Activated T-cell treated with anti-CD3 and anti-CD28 coated beads, Interleukin-2, amount 50 U/mL, for 4 hours (primary cell): ENCODE results near the gene KRT35. TPM values are rescaled to one million over a fixed set of nuclear protein-coding genes. Genes with fewer than 3 reads are reported as not detected.

Experiments used
- ATAC-seq, 2 donors: fragments of 200-7000 bp; cut with Tn5 transposase; one replicate each; pipeline ENCODE4 v1.10.0; 2021
- DNase-seq: peaks from one replicate; pipeline ENCODE4 v3.0.0-alpha.2; 2020
- H3K27me3 Mint-ChIP-seq: one replicate; pipeline ENCODE4 v1.8.0; 2021; ENCODE audit warnings: low read depth, mixed read lengths
- H3K36me3 Mint-ChIP-seq: one replicate; pipeline ENCODE4 v1.8.0; 2022; ENCODE audit warnings: mixed read lengths; ENCODE audit not compliant: insufficient read depth
- H3K4me1 Mint-ChIP-seq: one replicate; pipeline ENCODE4 v1.8.0; 2021; ENCODE audit warnings: low read depth, mixed read lengths
- H3K4me3 Mint-ChIP-seq: one replicate; pipeline ENCODE4 v1.8.0; 2021; ENCODE audit warnings: mild to moderate bottlenecking, moderate library complexity, mixed read lengths
- H3K9me3 Mint-ChIP-seq: one replicate; pipeline ENCODE4 v1.8.0; 2021; ENCODE audit warnings: mixed read lengths
- total RNA-seq, 3 donors: library from RNA; stranded (reverse); gene quantifications; one replicate each; pipeline ENCODE4 v1.2.1, GENCODE V29; 2021

The KRT35 gene
- total RNA-seq, 3 donors from 2014 or later = not detected

- no peak for DNase-seq
- Mint-ChIP-seq H3K9me3 (peaks cover 8% of the 10 kb centered on the region), H3K4me3 (no peak overlapping the region), H3K4me1 (no peaks in the 10 kb centered on the region), H3K27me3 (peaks cover 2% of the 10 kb centered on the region), H3K36me3 (no peaks in the 10 kb centered on the region)
- no peak for ATAC-seq
These were observed 16.8 kb downstream of the KRT35 start for GRCh38 chr17:41464173-41464572.

- Mint-ChIP-seq H3K9me3 (peaks cover 8% of the 10 kb centered on the region), H3K4me3 (no peak overlapping the region), H3K4me1 (no peaks in the 10 kb centered on the region), H3K36me3 (no peaks in the 10 kb centered on the region), H3K27me3 (peaks cover 2% of the 10 kb centered on the region)
- ATAC-seq = no peak
- DNase-seq = no peak
These were observed 17.2 kb downstream of the KRT35 start for GRCh38 chr17:41463746-41464145.

- Mint-ChIP-seq H3K27me3 (no peaks in the 10 kb centered on the region), H3K4me3 (no peak overlapping the region), H3K36me3 (no peaks in the 10 kb centered on the region), H3K4me1 (no peaks in the 10 kb centered on the region), H3K9me3 (peaks cover 1% of the 10 kb centered on the region)
- ATAC-seq (no peak), DNase-seq (no peak)
These were observed 18.2 kb downstream of the KRT35 start for GRCh38 chr17:41462705-41463104.

GRCh38 chr17:41457676-41458075 is 23.3 kb downstream of the KRT35 start:
- no peak for DNase-seq
- H3K9me3 Mint-ChIP-seq = no peaks in the 10 kb centered on the region
- no peaks in the 10 kb centered on the region for H3K4me1 Mint-ChIP-seq
- no peak overlapping the region for H3K4me3 Mint-ChIP-seq
- ATAC-seq = no peak
- H3K36me3 Mint-ChIP-seq = no peaks in the 10 kb centered on the region
- no peaks in the 10 kb centered on the region for H3K27me3 Mint-ChIP-seq

GRCh38 chr17:41456204-41456603 is 24.7 kb downstream of the KRT35 start:
- DNase-seq (no peak), ATAC-seq (no peak)
- Mint-ChIP-seq H3K36me3 (no peaks in the 10 kb centered on the region), H3K4me3 (no peak overlapping the region), H3K9me3 (no peaks in the 10 kb centered on the region), H3K27me3 (peaks cover 3% of the 10 kb centered on the region), H3K4me1 (no peaks in the 10 kb centered on the region)

- Mint-ChIP-seq H3K4me3 (no peak overlapping the region), H3K4me1 (no peaks in the 10 kb centered on the region), H3K9me3 (no peaks in the 10 kb centered on the region), H3K27me3 (peaks cover 5% of the 10 kb centered on the region), H3K36me3 (no peaks in the 10 kb centered on the region)
- DNase-seq = no peak
- no peak for ATAC-seq
These were observed 25.7 kb downstream of the KRT35 start for GRCh38 chr17:41455236-41455635.

GRCh38 chr17:41453066-41453465 is 27.9 kb downstream of the KRT35 start:
- ATAC-seq (no peak), DNase-seq (no peak)
- peaks cover 5% of the 10 kb centered on the region for H3K27me3 Mint-ChIP-seq
- H3K9me3 Mint-ChIP-seq = no peaks in the 10 kb centered on the region
- H3K4me1 Mint-ChIP-seq = no peaks in the 10 kb centered on the region
- H3K4me3 Mint-ChIP-seq = no peak overlapping the region
- no peaks in the 10 kb centered on the region for H3K36me3 Mint-ChIP-seq

- H3K9me3 Mint-ChIP-seq = no peaks in the 10 kb centered on the region
- no peaks in the 10 kb centered on the region for H3K36me3 Mint-ChIP-seq
- H3K27me3 Mint-ChIP-seq = peaks cover 5% of the 10 kb centered on the region
- no peak overlapping the region for H3K4me3 Mint-ChIP-seq
- no peak for DNase-seq
- no peaks in the 10 kb centered on the region for H3K4me1 Mint-ChIP-seq
- ATAC-seq = no peak
These were observed 28.7 kb downstream of the KRT35 start for GRCh38 chr17:41452281-41452680.

- H3K4me1 Mint-ChIP-seq = no peaks in the 10 kb centered on the region
- no peaks in the 10 kb centered on the region for H3K9me3 Mint-ChIP-seq
- no peak for DNase-seq
These were observed 29.7 kb downstream of the KRT35 start for GRCh38 chr17:41451154-41451728.

GRCh38 chr17:41449008-41449407 is 31.9 kb downstream of the KRT35 start:
- DNase-seq (no peak), ATAC-seq (no peak)
- Mint-ChIP-seq H3K4me3 (no peak overlapping the region), H3K4me1 (no peaks in the 10 kb centered on the region), H3K27me3 (peaks cover 5% of the 10 kb centered on the region), H3K9me3 (no peaks in the 10 kb centered on the region), H3K36me3 (no peaks in the 10 kb centered on the region)

More at GRCh38 chr17:41451154-41451728, 29.7 kb downstream of the KRT35 start:
- Mint-ChIP-seq H3K4me3 (no peak overlapping the region), H3K27me3 (peaks cover 5% of the 10 kb centered on the region), H3K36me3 (no peaks in the 10 kb centered on the region)
- ATAC-seq = no peak

- no peak for DNase-seq
- H3K27me3 Mint-ChIP-seq = peaks cover 5% of the 10 kb centered on the region
- ATAC-seq = no peak
- H3K4me3 Mint-ChIP-seq = no peak overlapping the region
- no peaks in the 10 kb centered on the region for H3K4me1 Mint-ChIP-seq
- no peaks in the 10 kb centered on the region for H3K9me3 Mint-ChIP-seq
- H3K36me3 Mint-ChIP-seq = no peaks in the 10 kb centered on the region
These were observed 32.4 kb downstream of the KRT35 start for GRCh38 chr17:41448506-41448905.

- no peak overlapping the region for H3K4me3 Mint-ChIP-seq
- ATAC-seq (no peak), DNase-seq (no peak)
- peaks cover 8% of the 10 kb centered on the region for H3K27me3 Mint-ChIP-seq
- no peaks in the 10 kb centered on the region for H3K36me3 Mint-ChIP-seq
- no peaks in the 10 kb centered on the region for H3K4me1 Mint-ChIP-seq
- H3K9me3 Mint-ChIP-seq = no peaks in the 10 kb centered on the region
These were observed 34.1 kb downstream of the KRT35 start for GRCh38 chr17:41446806-41447205.

GRCh38 chr17:41444640-41445039 is 36.3 kb downstream of the KRT35 start:
- Mint-ChIP-seq H3K9me3 (no peaks in the 10 kb centered on the region), H3K4me1 (no peaks in the 10 kb centered on the region), H3K4me3 (no peak overlapping the region), H3K27me3 (peaks cover 3% of the 10 kb centered on the region), H3K36me3 (no peaks in the 10 kb centered on the region)
- ATAC-seq = no peak
- no peak for DNase-seq

- Mint-ChIP-seq H3K9me3 (no peaks in the 10 kb centered on the region), H3K27me3 (peaks cover 3% of the 10 kb centered on the region), H3K4me1 (no peaks in the 10 kb centered on the region), H3K36me3 (no peaks in the 10 kb centered on the region), H3K4me3 (no peak overlapping the region)
- DNase-seq = no peak
- no peak for ATAC-seq
These were observed 36.8 kb downstream of the KRT35 start for GRCh38 chr17:41444186-41444585.

GRCh38 chr17:41442739-41443138 is 38.2 kb downstream of the KRT35 start:
- no peaks in the 10 kb centered on the region for H3K9me3 Mint-ChIP-seq
- no peak overlapping the region for H3K4me3 Mint-ChIP-seq
- no peaks in the 10 kb centered on the region for H3K4me1 Mint-ChIP-seq
- ATAC-seq (no peak), DNase-seq (no peak)
- peaks cover 3% of the 10 kb centered on the region for H3K27me3 Mint-ChIP-seq
- no peaks in the 10 kb centered on the region for H3K36me3 Mint-ChIP-seq
